Spleen (tissue), 7 donors: ENCODE results near the gene TIE1.
A peak's percentile ranks its signal among the peaks of the same experiment; 100 is the strongest.

ENCODE experiments used
- CTCF ChIP-seq, 11 experiments: fragments of 200-600 bp in 7 of 11; fragments of 450-650 bp in 4 of 11; sonication (generic) in 4 of 11; IDR thresholded peaks in 8 of 11; conservative IDR thresholded peaks in 3 of 11; 1 replicate in 7 of 11; 2 replicates in 4 of 11; pipeline versions ENCODE4 v1.4.0 to v1.8.0; 2016 to 2021; ENCODE audit warnings: antibody characterized with exemption in 11 of 11, inconsistent platforms in 4 of 11, mild to moderate bottlenecking in 1 of 11
- POLR2A ChIP-seq, 3 donors: fragments of 450-650 bp; IDR thresholded peaks; one replicate each; pipeline ENCODE4 v1.5.1; 2017; ENCODE audit warnings: antibody characterized with exemption in 3 of 3, mild to moderate bottlenecking in 1 of 3
- POLR2AphosphoS5 ChIP-seq, 3 donors: sonication (generic); formaldehyde crosslinking; IDR thresholded peaks; one replicate each; pipeline ENCODE4 v1.5.1; 2017; ENCODE audit warnings: antibody characterized with exemption in 3 of 3
- donor health status: DM: no; HTN: no; CAD: no; lungs with moderate emphysema.
- donor health status: DM: no; HTN: no; CAD: no.
- donor health status: DM: no; HTN: no; CAD: no.

- TF ChIP-seq CTCF (IDR thresholded peaks at IDR 0.05 in 8 of 11, conservative IDR thresholded peaks at IDR 0.05 in 3 of 11), result peak in 6 of 11 experiments; percentile 6 to 33 (median 26)
- no peak for TF ChIP-seq POLR2AphosphoS5 (IDR thresholded peaks at IDR 0.05)
- no peak for TF ChIP-seq POLR2A (IDR thresholded peaks at IDR 0.05)
Measured at GRCh38 chr1:43358121-43358745, 57.5 kb downstream of the TIE1 start.
